ENCODE measurements around the gene PSMD13.

PSMD13 gene

GRCh38 chr11:289712-290620, 53.2 kb downstream of the PSMD13 start:
- DNase-seq = peak in 2 of 5 experiments; percentile 8 to 58

- DNase-seq = peak in 1 of 5 experiments; percentile 7
Observed at GRCh38 chr11:290621-291231, 54.0 kb downstream of the PSMD13 start.

- peak in 1 of 5 experiments; percentile 3 for DNase-seq
Observed at GRCh38 chr11:291281-292210, 54.8 kb downstream of the PSMD13 start.

GRCh38 chr11:292211-293121, 55.7 kb downstream of the PSMD13 start:
- DNase-seq = no peak

- no peak for DNase-seq
Observed at GRCh38 chr11:293271-293851, 56.6 kb downstream of the PSMD13 start.

GRCh38 chr11:293852-294661, 57.3 kb downstream of the PSMD13 start:
- DNase-seq = peak in 1 of 5 experiments; percentile 4

- DNase-seq = no peak
Observed at GRCh38 chr11:294780-295179, 58.0 kb downstream of the PSMD13 start.

- DNase-seq = peak in 1 of 5 experiments; percentile 6
Observed at GRCh38 chr11:295351-296170, 58.8 kb downstream of the PSMD13 start.

GRCh38 chr11:296171-297050, 59.6 kb downstream of the PSMD13 start:
- DNase-seq = peak in 1 of 5 experiments; percentile 4

- peak in 1 of 5 experiments; percentile 7 for DNase-seq
Observed at GRCh38 chr11:297051-297585, 60.3 kb downstream of the PSMD13 start.

- DNase-seq = peak in 3 of 5 experiments; percentile 4 to 54 (median 43)
Observed at GRCh38 chr11:297586-298405, 61.0 kb downstream of the PSMD13 start.

GRCh38 chr11:298406-299065, 61.8 kb downstream of the PSMD13 start:
- DNase-seq = peak in 1 of 5 experiments; percentile 6

- peak in 1 of 5 experiments; percentile 7 for DNase-seq
Observed at GRCh38 chr11:299081-299891, 62.5 kb downstream of the PSMD13 start, which contains the start of gene IFITM5. Gene IFITM5, minus strand, starts transcription at chr11:299526. Its CDS starts 36 bp downstream, at chr11:299490.

- no peak for DNase-seq
Observed at GRCh38 chr11:299951-300735, 63.4 kb downstream of the PSMD13 start.

Data from T-helper 2 cell (primary cell).